Thyroid gland (tissue), 4 donors: ENCODE results near the gene ADAMTS14. TPM values are rescaled to one million over a fixed set of nuclear protein-coding genes. Genes with fewer than 3 reads are reported as not detected.

Experiments
- DNase-seq, 2 donors: peaks; one replicate each; pipeline ENCODE4 v3.0.0-alpha.2; 2019
- H3K27ac ChIP-seq, 3 donors: fragments of 200-600 bp; sonication (generic); 1 replicate in 2 of 3; 2 replicates in 1 of 3; pipeline ENCODE4 v1.5.1; 2016 to 2019; ENCODE audit warnings: mild to moderate bottlenecking in 1 of 3, moderate library complexity in 1 of 3
- H3K27me3 ChIP-seq: fragments of 200-600 bp; sonication (generic); one replicate; pipeline ENCODE4 v1.5.1; 2019
- H3K36me3 ChIP-seq, 2 donors: fragments of 200-600 bp; sonication (generic); one replicate each; pipeline ENCODE4 v1.5.1; 2016 to 2019
- H3K4me1 ChIP-seq, 2 donors: fragments of 200-600 bp; sonication (generic); one replicate each; pipeline ENCODE4 v1.5.1; 2017 to 2019
- H3K4me3 ChIP-seq, 3 donors: fragments of 200-600 bp; sonication (generic); replicated peaks in 1 of 3; 1 replicate in 2 of 3; 2 replicates in 1 of 3; pipeline ENCODE4 v1.5.1; 2016; ENCODE audit warnings: mild to moderate bottlenecking in 1 of 3
- H3K9me3 ChIP-seq: fragments of 200-600 bp; sonication (generic); one replicate; pipeline ENCODE4 v1.5.1; 2017
- POLR2A ChIP-seq, 2 donors: fragments of 450-650 bp; IDR thresholded peaks; one replicate each; pipeline ENCODE4 v1.6.1; 2017; ENCODE audit warnings: antibody characterized with exemption in 2 of 2, mild to moderate bottlenecking in 2 of 2, moderate library complexity in 1 of 2
- WGBS, 2 donors: methylation state at CpG; one replicate each; pipeline ENCODE4 v1.1.5; 2017; 5-methylcytosine and 5-hydroxymethylcytosine counted together
- intact Hi-C: fragments of 100-400 bp; cut with DNase I; formaldehyde crosslinking; loops from one replicate; pipeline ENCODE4 v1.15.1; 2023
- total RNA-seq, 4 donors: library from RNA; depleted of rRNA; stranded (reverse); fragments of >200 nt; gene quantifications; one replicate each; pipeline ENCODE4 v1.2.3, GENCODE V29; 2016
- TF ChIP-seq, protein P1 (sequence below), 6 experiments: fragments of 200-600 bp in 3 of 6; fragments of 450-650 bp in 3 of 6; sonication (generic) in 3 of 6; IDR thresholded peaks; one replicate each; pipeline ENCODE4 v1.5.1; 2016 to 2019; ENCODE audit warnings: antibody characterized with exemption in 6 of 6, mild to moderate bottlenecking in 2 of 6, inconsistent platforms in 1 of 6, moderate library complexity in 1 of 6

The ADAMTS14 gene
- total RNA-seq, 4 donors from 2014 or later = not detected

DNA sequence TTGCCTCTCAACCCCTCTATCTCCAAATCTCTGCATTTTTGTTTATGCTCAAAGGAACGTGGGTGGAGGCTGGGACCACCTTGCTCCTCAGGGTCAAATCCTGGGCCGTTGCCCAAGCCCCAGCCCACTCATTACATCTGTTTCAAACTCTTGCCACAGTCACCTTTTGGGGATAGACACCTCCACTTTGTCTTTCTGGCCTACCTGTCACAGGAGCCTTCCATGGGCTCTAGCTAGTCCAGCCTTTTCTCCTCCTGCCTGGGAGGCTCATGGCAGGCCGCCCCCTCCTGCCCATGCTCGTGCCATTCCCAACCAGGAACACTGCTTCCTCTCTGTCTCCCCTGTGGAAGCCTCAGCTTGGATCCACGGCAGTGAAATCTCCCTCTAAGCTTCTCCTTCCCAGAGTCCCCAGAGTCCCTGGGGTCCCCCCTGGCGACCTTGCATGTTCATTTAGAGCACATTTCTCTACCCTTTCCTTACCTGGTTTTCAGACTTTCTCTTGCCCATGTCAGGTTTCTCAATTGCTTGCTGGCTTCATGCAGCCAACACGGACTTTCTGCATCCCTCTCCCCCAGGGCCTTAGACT lies 2.5 kb upstream of the ADAMTS14 start:
- no peaks in the 10 kb centered on the region for H3K36me3 ChIP-seq
- 85 to 89% methylated on average over 7 of the region's 7 CpGs for WGBS, 2 donors
- DNase-seq = no peak
- H3K27ac ChIP-seq = no peak overlapping the region
- H3K9me3 ChIP-seq = no peaks in the 10 kb centered on the region
- TF ChIP-seq POLR2A (IDR thresholded peaks at IDR 0.05) = no peak
- TF ChIP-seq, protein P1, sequence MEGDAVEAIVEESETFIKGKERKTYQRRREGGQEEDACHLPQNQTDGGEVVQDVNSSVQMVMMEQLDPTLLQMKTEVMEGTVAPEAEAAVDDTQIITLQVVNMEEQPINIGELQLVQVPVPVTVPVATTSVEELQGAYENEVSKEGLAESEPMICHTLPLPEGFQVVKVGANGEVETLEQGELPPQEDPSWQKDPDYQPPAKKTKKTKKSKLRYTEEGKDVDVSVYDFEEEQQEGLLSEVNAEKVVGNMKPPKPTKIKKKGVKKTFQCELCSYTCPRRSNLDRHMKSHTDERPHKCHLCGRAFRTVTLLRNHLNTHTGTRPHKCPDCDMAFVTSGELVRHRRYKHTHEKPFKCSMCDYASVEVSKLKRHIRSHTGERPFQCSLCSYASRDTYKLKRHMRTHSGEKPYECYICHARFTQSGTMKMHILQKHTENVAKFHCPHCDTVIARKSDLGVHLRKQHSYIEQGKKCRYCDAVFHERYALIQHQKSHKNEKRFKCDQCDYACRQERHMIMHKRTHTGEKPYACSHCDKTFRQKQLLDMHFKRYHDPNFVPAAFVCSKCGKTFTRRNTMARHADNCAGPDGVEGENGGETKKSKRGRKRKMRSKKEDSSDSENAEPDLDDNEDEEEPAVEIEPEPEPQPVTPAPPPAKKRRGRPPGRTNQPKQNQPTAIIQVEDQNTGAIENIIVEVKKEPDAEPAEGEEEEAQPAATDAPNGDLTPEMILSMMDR (IDR thresholded peaks at IDR 0.05) = no peak
- no peaks in the 10 kb centered on the region for H3K27me3 ChIP-seq
- intact Hi-C loops = no loop called here
- no peak overlapping the region for H3K4me3 ChIP-seq
- peaks cover 0 to 5% of the 10 kb centered on the region in 2 donors for H3K4me1 ChIP-seq

DNA sequence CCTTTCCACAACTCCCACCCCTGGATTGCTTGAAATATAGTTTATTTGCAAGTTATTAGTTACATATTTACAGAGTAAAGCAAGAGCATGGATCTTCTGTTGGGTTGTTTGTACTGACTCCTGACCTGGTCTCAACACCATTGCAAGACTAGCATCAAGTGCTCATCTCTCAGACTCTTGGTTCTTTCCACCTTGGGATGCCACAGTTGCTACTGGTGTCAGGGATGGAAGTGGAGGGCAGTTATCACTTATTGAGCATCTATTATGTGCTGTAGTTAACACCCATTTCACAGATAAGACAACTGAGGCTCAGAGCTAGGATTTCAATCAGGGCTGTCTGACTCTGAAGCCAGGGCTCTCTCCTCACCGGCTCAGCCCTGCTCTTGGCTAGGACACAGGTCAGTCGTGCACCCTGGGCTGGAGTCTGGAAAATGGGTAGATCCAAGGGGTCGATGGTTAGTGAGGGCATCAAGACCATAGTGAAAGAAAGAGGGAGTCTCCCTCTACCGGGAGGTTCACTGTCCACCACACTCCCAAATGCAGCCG lies 614 bp upstream of the ADAMTS14 start:
- intact Hi-C loops = no loop called here
- Histone ChIP-seq H3K27me3 (no peaks in the 10 kb centered on the region), H3K9me3 (no peaks in the 10 kb centered on the region), H3K27ac (no peak overlapping the region), H3K4me3 (no peak overlapping the region), H3K36me3 (no peaks in the 10 kb centered on the region), H3K4me1 (peaks cover 0 to 5% of the 10 kb centered on the region in 2 donors)
- TF ChIP-seq POLR2A (IDR thresholded peaks at IDR 0.05) = no peak
- TF ChIP-seq, protein P1 (IDR thresholded peaks at IDR 0.05) = no peak
- no peak for DNase-seq
- WGBS, 2 donors = 25 to 28% methylated on average over 5 of the region's 5 CpGs

DNA sequence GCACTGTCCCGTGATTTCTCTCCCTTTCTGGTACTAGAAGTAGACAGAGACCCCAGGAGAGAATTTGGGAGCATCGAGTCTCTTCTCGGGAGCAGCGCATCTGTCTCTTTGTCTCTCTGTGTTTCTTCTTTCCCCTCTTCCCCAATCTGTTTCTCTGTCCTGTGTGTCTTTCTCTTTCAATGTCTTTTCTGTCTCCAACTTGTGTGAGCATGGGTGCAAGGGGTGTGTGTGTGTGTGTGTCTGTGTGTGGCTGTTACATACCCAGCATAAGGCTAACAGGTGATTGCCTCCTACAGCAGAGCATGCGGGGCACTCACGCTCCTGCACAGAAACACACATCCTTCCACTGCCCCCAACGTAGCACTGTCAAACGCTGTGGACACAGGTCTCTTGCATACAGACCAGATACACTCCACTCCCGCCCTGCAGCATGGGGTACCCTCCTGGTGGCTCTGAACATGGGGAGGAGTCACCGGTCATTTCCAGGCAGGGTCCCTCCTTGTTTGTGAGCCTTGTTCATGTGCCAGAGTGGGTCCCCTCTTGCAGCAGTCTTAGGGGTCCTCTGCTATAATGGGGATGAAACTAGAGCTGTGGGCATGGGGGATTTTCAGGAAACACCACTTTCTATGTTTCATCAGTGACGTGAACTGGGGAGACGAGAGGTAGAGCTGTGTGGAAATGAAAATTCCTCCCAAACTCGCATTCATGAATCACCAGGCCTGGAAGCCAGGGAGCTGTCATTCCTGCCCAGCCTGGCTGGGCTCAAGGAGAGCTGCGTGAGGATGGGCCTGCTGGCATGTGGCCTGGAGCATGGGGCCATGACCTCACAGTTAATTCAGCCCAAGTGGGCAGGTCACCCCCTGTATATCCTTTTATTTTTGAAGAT lies 980 bp downstream of the ADAMTS14 start:
- Histone ChIP-seq H3K4me1 (peaks cover 0 to 5% of the 10 kb centered on the region in 2 donors), H3K27me3 (no peaks in the 10 kb centered on the region), H3K9me3 (no peaks in the 10 kb centered on the region), H3K36me3 (no peaks in the 10 kb centered on the region), H3K27ac (no peak overlapping the region), H3K4me3 (no peak overlapping the region)
- WGBS, 2 donors = 55 to 58% methylated on average over 14 of the region's 14 CpGs
- TF ChIP-seq, protein P1 (IDR thresholded peaks at IDR 0.05) = no peak
- no peak for TF ChIP-seq POLR2A (IDR thresholded peaks at IDR 0.05)
- intact Hi-C loops = no loop called here
- DNase-seq = no peak

DNA sequence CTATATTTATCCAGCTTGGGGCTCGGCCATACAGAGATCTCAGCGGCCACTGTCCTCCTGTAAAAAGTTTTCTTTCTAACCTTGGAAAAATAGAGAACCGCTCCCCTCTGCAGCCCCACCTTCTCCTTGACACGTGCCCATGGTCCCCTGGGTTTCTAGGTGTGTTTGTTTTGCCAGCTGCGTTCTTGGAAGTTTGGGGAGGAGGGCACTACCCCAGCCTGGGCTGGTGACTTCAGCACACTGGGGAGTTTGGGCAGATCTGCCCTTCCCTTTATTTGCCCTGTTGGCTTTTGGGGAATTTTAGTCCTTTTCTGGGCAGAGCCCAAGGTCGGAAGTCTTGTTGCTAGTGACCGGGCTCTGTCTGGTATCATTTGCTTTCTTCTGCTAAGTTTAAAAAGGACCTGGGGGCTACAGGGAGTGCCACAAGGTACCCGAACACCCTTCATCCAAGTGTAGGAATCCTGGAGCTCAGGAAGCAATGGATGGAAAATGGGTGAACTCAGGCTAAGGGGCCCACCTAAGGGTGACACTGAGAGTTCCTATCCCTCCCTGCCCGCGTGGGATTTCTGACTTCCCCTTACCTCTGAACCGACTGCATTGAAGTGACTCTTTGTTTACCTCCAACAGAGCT lies 1.7 kb downstream of the ADAMTS14 start:
- no peaks in the 10 kb centered on the region for H3K36me3 ChIP-seq
- intact Hi-C loops = no loop called here
- no peaks in the 10 kb centered on the region for H3K9me3 ChIP-seq
- WGBS, 2 donors = 58 to 70% methylated on average over 11 of the region's 11 CpGs
- H3K27me3 ChIP-seq = no peaks in the 10 kb centered on the region
- H3K4me3 ChIP-seq = no peak overlapping the region
- H3K27ac ChIP-seq = no peak overlapping the region
- peaks cover 0 to 5% of the 10 kb centered on the region in 2 donors for H3K4me1 ChIP-seq
- TF ChIP-seq, protein P1 (IDR thresholded peaks at IDR 0.05) = no peak
- TF ChIP-seq POLR2A (IDR thresholded peaks at IDR 0.05) = no peak
- no peak for DNase-seq
